GM21360 (cell line): Measurements from ENCODE around the gene PTCD2.

ENCODE experiments used
- ATAC-seq: cut with Tn5 transposase; IDR thresholded peaks from one replicate; pipeline ENCODE4 v1.9.1; 2021; ENCODE audit warnings: mild to moderate bottlenecking, moderate library complexity; ENCODE audit not compliant: unreplicated experiment

PTCD2 gene

GRCh38 chr5:72408603-72409002, 88.4 kb downstream of the PTCD2 start:
- no peak for ATAC-seq

- ATAC-seq: no peak
These were observed 90.6 kb downstream of the PTCD2 start for GRCh38 chr5:72410688-72411295.

- ATAC-seq: no peak
These were observed 92.3 kb downstream of the PTCD2 start for GRCh38 chr5:72412283-72413055.

GRCh38 chr5:72415616-72416325, 95.6 kb downstream of the PTCD2 start:
- ATAC-seq: no peak

- ATAC-seq: no peak
These were observed 97.3 kb downstream of the PTCD2 start for GRCh38 chr5:72417333-72418062.
